WTC11 (cell line): ENCODE measurements around the gene EXOC1L. TPM values are rescaled to one million over a fixed set of nuclear protein-coding genes. Genes with fewer than 3 reads are reported as not detected.

ENCODE experiments used
- ATAC-seq: fragments of 200-7000 bp; cut with Tn5 transposase; 2 replicates; pipeline ENCODE4 v1.10.0; 2021; ENCODE audit warnings: mild to moderate bottlenecking, moderate library complexity
- CTCF ChIA-PET: fragments of 300-600 bp; sonication (Branson Sonifier 250); formaldehyde crosslinking; loops from one replicate; lab custom pipeline; 2021; ENCODE audit warnings: antibody characterized with exemption; lab: Charles Lee
- POLR2A ChIA-PET: fragments of 350-600 bp; sonication (Branson Sonifier 250); formaldehyde crosslinking; loops from one replicate; lab custom pipeline; 2021; ENCODE audit warnings: antibody characterized with exemption; lab: Charles Lee
- DNase-seq: peaks from one replicate; pipeline ENCODE4 v3.0.0; 2021; ENCODE audit warnings: low spot score
- H3K27ac Mint-ChIP-seq: 2 replicates; pipeline ENCODE4 v1.8.0; 2021; ENCODE audit warnings: mixed read lengths
- H3K27me3 Mint-ChIP-seq: 2 replicates; pipeline ENCODE4 v1.8.0; 2021; ENCODE audit warnings: low read depth, mild to moderate bottlenecking, moderate library complexity, mixed read lengths
- H3K36me3 Mint-ChIP-seq: 2 replicates; pipeline ENCODE4 v1.8.0; 2021; ENCODE audit warnings: mixed read lengths
- H3K4me1 Mint-ChIP-seq: 2 replicates; pipeline ENCODE4 v1.8.0; 2022; ENCODE audit warnings: mixed read lengths
- H3K4me3 Mint-ChIP-seq: 2 replicates; pipeline ENCODE4 v1.8.0; 2021; ENCODE audit warnings: mild to moderate bottlenecking, moderate library complexity, mixed read lengths
- H3K9me3 Mint-ChIP-seq: 2 replicates; pipeline ENCODE4 v1.8.0; 2021; ENCODE audit warnings: mixed read lengths
- ATF1 ChIP-seq: sonication (generic); formaldehyde crosslinking; IDR thresholded peaks from 2 replicates; pipeline ENCODE4 v1.8.1; 2023; ENCODE audit warnings: mild to moderate bottlenecking, moderate library complexity, missing genetic modification reagents
- CREB1 ChIP-seq: sonication (generic); formaldehyde crosslinking; IDR thresholded peaks from 2 replicates; pipeline ENCODE4 v1.8.0; 2023; ENCODE audit warnings: mild to moderate bottlenecking, missing genetic modification reagents
- E2F1 ChIP-seq: sonication (generic); formaldehyde crosslinking; IDR thresholded peaks from 2 replicates; pipeline ENCODE4 v1.8.0; 2022; ENCODE audit warnings: mild to moderate bottlenecking, missing genetic modification reagents
- ESRRA ChIP-seq: sonication (generic); formaldehyde crosslinking; IDR thresholded peaks from 2 replicates; pipeline ENCODE4 v1.8.1; 2022; ENCODE audit warnings: mild to moderate bottlenecking, missing genetic modification reagents, borderline replicate concordance
- HMGA2 ChIP-seq: fragments of 250-450 bp; sonication (Bioruptor Pico); IDR thresholded peaks from 2 replicates; pipeline ENCODE4 v1.4.0; 2021; ENCODE audit warnings: mild to moderate bottlenecking, moderate library complexity
- IRF1 ChIP-seq: sonication (generic); formaldehyde crosslinking; IDR thresholded peaks from 2 replicates; pipeline ENCODE4 v1.8.0; 2023; ENCODE audit warnings: missing genetic modification reagents
- IRF2 ChIP-seq: sonication (generic); formaldehyde crosslinking; IDR thresholded peaks from 2 replicates; pipeline ENCODE4 v1.8.0; 2022; ENCODE audit warnings: low read depth, missing genetic modification reagents, borderline replicate concordance
- KAT7 ChIP-seq: sonication (generic); formaldehyde crosslinking; IDR thresholded peaks from 2 replicates; pipeline ENCODE4 v1.8.1; 2023; ENCODE audit warnings: missing genetic modification reagents, mild to moderate bottlenecking, borderline replicate concordance
- MXD4 ChIP-seq: fragments of 250-450 bp; sonication (Bioruptor Pico); IDR thresholded peaks from 2 replicates; pipeline ENCODE4 v1.8.0; 2021; ENCODE audit warnings: mild to moderate bottlenecking, moderate library complexity, borderline replicate concordance
- NFATC4 ChIP-seq: fragments of 250-450 bp; sonication (Bioruptor Pico); IDR thresholded peaks from 2 replicates; pipeline ENCODE4 v1.9.0; 2021; ENCODE audit warnings: mild to moderate bottlenecking
- NFYB ChIP-seq: sonication (generic); formaldehyde crosslinking; conservative IDR thresholded peaks from 2 replicates; pipeline ENCODE4 v1.8.0; 2022; ENCODE audit warnings: low read depth, missing genetic modification reagents
- NR3C1 ChIP-seq: sonication (generic); formaldehyde crosslinking; conservative IDR thresholded peaks from 2 replicates; pipeline ENCODE4 v1.8.1; 2023; ENCODE audit warnings: low read depth, mild to moderate bottlenecking, missing genetic modification reagents
- RELA ChIP-seq: sonication (generic); formaldehyde crosslinking; IDR thresholded peaks from 2 replicates; pipeline ENCODE4 v1.8.1; 2022; ENCODE audit warnings: missing genetic modification reagents, mild to moderate bottlenecking, borderline replicate concordance
- TCF7 ChIP-seq: sonication (generic); formaldehyde crosslinking; IDR thresholded peaks from 2 replicates; pipeline ENCODE4 v1.8.0; 2022; ENCODE audit warnings: mild to moderate bottlenecking, low read depth, missing genetic modification reagents, moderate library complexity
- TP53 ChIP-seq: sonication (generic); formaldehyde crosslinking; IDR thresholded peaks from 2 replicates; pipeline ENCODE4 v1.8.1; 2023; ENCODE audit warnings: mild to moderate bottlenecking, missing genetic modification reagents
- USF2 ChIP-seq: sonication (generic); formaldehyde crosslinking; IDR thresholded peaks from 2 replicates; pipeline ENCODE4 v1.8.1; 2023; ENCODE audit warnings: mild to moderate bottlenecking, missing genetic modification reagents, moderate library complexity
- ZNF138 ChIP-seq: sonication (generic); formaldehyde crosslinking; conservative IDR thresholded peaks from 2 replicates; pipeline ENCODE4 v1.8.1; 2022; ENCODE audit warnings: mild to moderate bottlenecking, moderate library complexity, missing genetic modification reagents
- ZNF219 ChIP-seq: sonication (generic); formaldehyde crosslinking; IDR thresholded peaks from 2 replicates; pipeline ENCODE4 v1.8.0; 2023; ENCODE audit warnings: missing genetic modification reagents, mild to moderate bottlenecking, borderline replicate concordance
- ZNF416 ChIP-seq: fragments of 250-450 bp; sonication (Bioruptor Pico); IDR thresholded peaks from 2 replicates; pipeline ENCODE4 v1.9.0; 2021; ENCODE audit warnings: mild to moderate bottlenecking, inconsistent platforms
- total RNA-seq: library from RNA; stranded (reverse); gene quantifications from 3 replicates; pipeline ENCODE4 v1.2.3, GENCODE V29; 2021
- TF ChIP-seq, protein P1 (sequence below): sonication (generic); formaldehyde crosslinking; IDR thresholded peaks from 2 replicates; pipeline ENCODE4 v1.8.1; 2022; ENCODE audit warnings: low read depth, mild to moderate bottlenecking, moderate library complexity, missing genetic modification reagents, borderline replicate concordance
- TF ChIP-seq, protein P2 (sequence below): sonication (generic); formaldehyde crosslinking; IDR thresholded peaks from 2 replicates; pipeline ENCODE4 v1.8.0; 2023; ENCODE audit warnings: mild to moderate bottlenecking, missing genetic modification reagents
- TF ChIP-seq, protein P3 (sequence below): sonication (generic); formaldehyde crosslinking; IDR thresholded peaks from 2 replicates; pipeline ENCODE4 v1.8.1; 2023; ENCODE audit warnings: mild to moderate bottlenecking, missing genetic modification reagents

EXOC1L gene
- total RNA-seq, 1 experiment from 2014 or later, result not detected

GRCh38 chr4:55830716-55831115 is 11.1 kb downstream of the EXOC1L start (continued):
- no peak for TF ChIP-seq IRF2 (CRISPR knock-in tag)
- TF ChIP-seq RELA (CRISPR knock-in tag), result no peak
- TF ChIP-seq ATF1 (CRISPR knock-in tag), result no peak
- TF ChIP-seq, protein P1, sequence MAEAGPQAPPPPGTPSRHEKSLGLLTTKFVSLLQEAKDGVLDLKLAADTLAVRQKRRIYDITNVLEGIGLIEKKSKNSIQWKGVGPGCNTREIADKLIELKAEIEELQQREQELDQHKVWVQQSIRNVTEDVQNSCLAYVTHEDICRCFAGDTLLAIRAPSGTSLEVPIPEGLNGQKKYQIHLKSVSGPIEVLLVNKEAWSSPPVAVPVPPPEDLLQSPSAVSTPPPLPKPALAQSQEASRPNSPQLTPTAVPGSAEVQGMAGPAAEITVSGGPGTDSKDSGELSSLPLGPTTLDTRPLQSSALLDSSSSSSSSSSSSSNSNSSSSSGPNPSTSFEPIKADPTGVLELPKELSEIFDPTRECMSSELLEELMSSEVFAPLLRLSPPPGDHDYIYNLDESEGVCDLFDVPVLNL (CRISPR knock-in tag), result no peak
- no peak for TF ChIP-seq MXD4 (CRISPR knock-in tag)
- TF ChIP-seq IRF1 (CRISPR knock-in tag), result no peak

DNA sequence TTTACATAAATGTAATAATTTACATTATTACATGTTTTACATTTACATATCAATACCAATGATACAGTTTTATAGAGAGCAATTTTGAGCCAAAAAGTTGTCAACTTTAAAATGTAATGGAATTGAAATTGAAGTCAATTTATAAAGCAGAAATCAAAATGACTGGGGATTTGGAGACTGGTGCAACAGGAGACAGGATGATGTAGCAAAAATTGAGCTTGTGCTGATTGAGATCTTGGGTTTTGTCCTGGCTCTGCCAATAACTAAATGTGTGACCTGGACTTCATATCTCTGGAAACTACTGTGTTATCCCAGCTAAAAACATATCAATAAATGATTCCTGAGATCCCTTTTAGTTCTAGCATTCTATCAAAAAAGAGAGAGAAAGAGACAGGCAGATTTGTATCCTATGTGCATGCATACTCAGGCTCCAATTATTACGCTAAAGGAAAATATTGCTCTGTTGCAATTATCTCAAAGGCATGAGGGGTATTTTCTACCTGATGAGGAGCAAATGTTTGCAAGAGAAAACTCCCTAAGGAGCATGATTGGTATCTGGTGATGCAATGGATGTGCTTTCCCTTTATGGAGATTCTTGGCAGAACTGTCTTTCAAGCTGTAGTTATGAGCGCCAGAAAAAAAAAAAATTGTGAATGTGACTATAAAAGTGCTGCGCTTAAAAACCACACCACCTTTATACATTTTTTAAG is 14.7 kb downstream of the EXOC1L start:
- Mint-ChIP-seq H3K4me1 (no peaks in the 10 kb centered on the region), H3K27ac (no peak overlapping the region), H3K4me3 (no peak overlapping the region), H3K27me3 (peaks cover 15% of the 10 kb centered on the region), H3K9me3 (peaks cover 25% of the 10 kb centered on the region), H3K36me3 (0 out of 2 replicates have a peak, but pooled peaks cover 5% of the 10 kb centered on the region)
- ChIA-PET POLR2A (no interaction called here), CTCF (no interaction called here)
- ATAC-seq (no peak), DNase-seq (no peak)
- TF ChIP-seq ZNF219 (CRISPR knock-in tag) (no peak), TCF7 (CRISPR knock-in tag) (no peak), ESRRA (no peak), E2F1 (no peak), TP53 (CRISPR knock-in tag) (no peak), NFYB (CRISPR knock-in tag) (no peak)
- TF ChIP-seq, protein P2, sequence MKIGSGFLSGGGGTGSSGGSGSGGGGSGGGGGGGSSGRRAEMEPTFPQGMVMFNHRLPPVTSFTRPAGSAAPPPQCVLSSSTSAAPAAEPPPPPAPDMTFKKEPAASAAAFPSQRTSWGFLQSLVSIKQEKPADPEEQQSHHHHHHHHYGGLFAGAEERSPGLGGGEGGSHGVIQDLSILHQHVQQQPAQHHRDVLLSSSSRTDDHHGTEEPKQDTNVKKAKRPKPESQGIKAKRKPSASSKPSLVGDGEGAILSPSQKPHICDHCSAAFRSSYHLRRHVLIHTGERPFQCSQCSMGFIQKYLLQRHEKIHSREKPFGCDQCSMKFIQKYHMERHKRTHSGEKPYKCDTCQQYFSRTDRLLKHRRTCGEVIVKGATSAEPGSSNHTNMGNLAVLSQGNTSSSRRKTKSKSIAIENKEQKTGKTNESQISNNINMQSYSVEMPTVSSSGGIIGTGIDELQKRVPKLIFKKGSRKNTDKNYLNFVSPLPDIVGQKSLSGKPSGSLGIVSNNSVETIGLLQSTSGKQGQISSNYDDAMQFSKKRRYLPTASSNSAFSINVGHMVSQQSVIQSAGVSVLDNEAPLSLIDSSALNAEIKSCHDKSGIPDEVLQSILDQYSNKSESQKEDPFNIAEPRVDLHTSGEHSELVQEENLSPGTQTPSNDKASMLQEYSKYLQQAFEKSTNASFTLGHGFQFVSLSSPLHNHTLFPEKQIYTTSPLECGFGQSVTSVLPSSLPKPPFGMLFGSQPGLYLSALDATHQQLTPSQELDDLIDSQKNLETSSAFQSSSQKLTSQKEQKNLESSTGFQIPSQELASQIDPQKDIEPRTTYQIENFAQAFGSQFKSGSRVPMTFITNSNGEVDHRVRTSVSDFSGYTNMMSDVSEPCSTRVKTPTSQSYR (CRISPR knock-in tag), result no peak

DNA sequence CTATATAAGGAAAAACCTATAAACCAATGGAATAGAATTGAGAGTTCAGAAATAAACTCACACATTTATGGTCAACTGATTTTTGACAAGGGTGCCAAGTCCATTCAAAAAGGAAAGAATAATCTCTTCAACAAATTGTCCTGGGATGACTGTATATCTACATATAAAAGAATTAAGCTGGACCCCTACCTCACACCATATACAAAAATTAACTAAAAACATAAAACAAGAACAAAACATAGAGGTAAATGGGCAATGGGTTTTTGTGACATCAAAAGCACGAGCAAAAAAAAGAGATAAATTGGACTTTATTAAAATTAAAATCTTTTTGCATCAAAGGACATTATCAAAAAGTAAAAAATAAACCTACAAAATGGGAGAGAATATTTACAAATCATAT is 18.3 kb downstream of the EXOC1L start:
- no peak for DNase-seq
- ChIA-PET CTCF (no interaction called here), POLR2A (no interaction called here)
- H3K9me3 Mint-ChIP-seq, result peaks cover 33% of the 10 kb centered on the region
- no peak for ATAC-seq
- H3K27me3 Mint-ChIP-seq, result no peaks in the 10 kb centered on the region
- H3K36me3 Mint-ChIP-seq, result peaks cover 8% of the 10 kb centered on the region; the same call in 1 of the 2 replicates
- peaks cover 11% of the 10 kb centered on the region for H3K4me1 Mint-ChIP-seq
- H3K4me3 Mint-ChIP-seq, result no peak overlapping the region
- H3K27ac Mint-ChIP-seq, result no peak overlapping the region
- TF ChIP-seq TCF7 (CRISPR knock-in tag), result no peak
- TF ChIP-seq NR3C1 (CRISPR knock-in tag), result no peak
- TF ChIP-seq HMGA2, result no peak
- no peak for TF ChIP-seq KAT7 (CRISPR knock-in tag)
- TF ChIP-seq, protein P3, sequence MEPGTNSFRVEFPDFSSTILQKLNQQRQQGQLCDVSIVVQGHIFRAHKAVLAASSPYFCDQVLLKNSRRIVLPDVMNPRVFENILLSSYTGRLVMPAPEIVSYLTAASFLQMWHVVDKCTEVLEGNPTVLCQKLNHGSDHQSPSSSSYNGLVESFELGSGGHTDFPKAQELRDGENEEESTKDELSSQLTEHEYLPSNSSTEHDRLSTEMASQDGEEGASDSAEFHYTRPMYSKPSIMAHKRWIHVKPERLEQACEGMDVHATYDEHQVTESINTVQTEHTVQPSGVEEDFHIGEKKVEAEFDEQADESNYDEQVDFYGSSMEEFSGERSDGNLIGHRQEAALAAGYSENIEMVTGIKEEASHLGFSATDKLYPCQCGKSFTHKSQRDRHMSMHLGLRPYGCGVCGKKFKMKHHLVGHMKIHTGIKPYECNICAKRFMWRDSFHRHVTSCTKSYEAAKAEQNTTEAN (CRISPR knock-in tag), result no peak
- no peak for TF ChIP-seq CREB1 (CRISPR knock-in tag)
- no peak for TF ChIP-seq USF2 (CRISPR knock-in tag)
- TF ChIP-seq TP53 (CRISPR knock-in tag), result no peak
- no peak for TF ChIP-seq E2F1
- TF ChIP-seq ZNF416 (CRISPR knock-in tag), result no peak
- TF ChIP-seq NFATC4, result no peak
- TF ChIP-seq ZNF138 (CRISPR knock-in tag), result no peak
